ENCODE measurements around the gene NFIX.

DNA sequence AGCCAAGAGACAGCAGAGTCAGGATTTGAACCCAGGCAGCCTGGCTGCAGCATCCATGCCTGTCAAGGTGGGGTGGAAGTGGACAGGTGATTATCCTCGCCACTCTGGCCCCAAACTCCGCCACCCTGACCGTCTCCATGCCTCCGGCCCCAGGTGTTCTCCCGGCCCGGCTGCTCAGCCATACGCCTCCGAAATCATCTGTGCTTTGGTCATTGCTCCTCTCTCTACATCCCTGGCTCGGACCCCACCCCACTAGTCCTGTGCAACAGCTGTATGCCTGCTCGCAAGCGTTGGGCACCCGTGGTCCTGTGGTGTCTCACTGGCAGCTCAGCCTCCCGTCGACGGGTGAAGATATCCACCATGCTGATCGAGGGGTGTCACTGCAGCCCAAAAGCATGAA is 22.0 kb upstream of the NFIX start:
- TF ChIP-seq KLF16 (CRISPR knock-in tag; IDR thresholded peaks at IDR 0.05) (no peak), SRY (CRISPR knock-in tag; IDR thresholded peaks at IDR 0.05) (no peak), EED (CRISPR knock-in tag; IDR thresholded peaks at IDR 0.05) (no peak), CREB1 (IDR thresholded peaks at IDR 0.05) (no peak), CREB1 (CRISPR knock-in tag; IDR thresholded peaks at IDR 0.05) (no peak), JARID2 (CRISPR knock-in tag; IDR thresholded peaks at IDR 0.05; ENCODE audit: insufficient replicate concordance) (no peak), MAZ (IDR thresholded peaks at IDR 0.05; ENCODE audit: borderline replicate concordance, low read depth, low read length) (no peak), MAZ (CRISPR knock-in tag; IDR thresholded peaks at IDR 0.05; ENCODE audit: low read depth) (no peak), CTCF (CRISPR knock-in tag; IDR thresholded peaks at IDR 0.05) (no peak), RAD51 (IDR thresholded peaks at IDR 0.05; ENCODE audit: borderline replicate concordance) (no peak), CEBPG (CRISPR knock-in tag; IDR thresholded peaks at IDR 0.05) (no peak), EP300 (IDR thresholded peaks at IDR 0.05; ENCODE audit: low read depth in 2 of 2, low read length in 2 of 2) (no peak), EP300 (CRISPR knock-in tag; IDR thresholded peaks at IDR 0.05; ENCODE audit: borderline replicate concordance) (no peak)
